GM10266 (cell line): ENCODE data around the gene FAR2.
"Not testable (repeated sequence)": the region's sequence is repeated elsewhere in the genome, so short reads cannot be mapped to it uniquely, and the experiment has no call there.

Source experiments
- DNase-seq: peaks from one replicate; pipeline ENCODE4 v3.0.0; 2012; ENCODE audit errors: extremely low spot score
- TF ChIP-seq, protein P1 (sequence below): IDR thresholded peaks from 2 replicates; pipeline ENCODE4 v1.5.1; 2012; ENCODE audit warnings: mild to moderate bottlenecking, low read depth; ENCODE audit not compliant: control insufficient read depth, insufficient read depth; ENCODE audit errors: missing control alignments

Gene FAR2

DNA sequence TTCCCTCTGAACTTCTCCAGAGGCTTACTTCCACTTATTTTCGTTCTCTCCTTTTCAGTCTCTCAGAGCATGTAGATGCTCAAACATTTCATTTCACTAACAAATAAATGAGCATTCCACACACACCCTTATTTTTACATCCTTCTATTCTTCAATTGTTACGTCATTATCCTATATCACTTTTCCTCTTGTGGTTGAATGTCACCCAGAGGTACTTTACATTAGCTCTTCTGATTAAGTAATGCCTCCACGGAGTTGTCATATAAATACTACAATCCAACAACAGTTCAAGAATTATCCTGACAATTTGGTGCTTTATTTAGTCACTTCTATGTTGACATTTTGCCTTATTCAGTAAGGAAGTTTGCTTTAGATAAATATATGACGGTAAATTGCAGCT is 18.4 kb downstream of the FAR2 start:
- no peak for DNase-seq
- TF ChIP-seq, protein P1, sequence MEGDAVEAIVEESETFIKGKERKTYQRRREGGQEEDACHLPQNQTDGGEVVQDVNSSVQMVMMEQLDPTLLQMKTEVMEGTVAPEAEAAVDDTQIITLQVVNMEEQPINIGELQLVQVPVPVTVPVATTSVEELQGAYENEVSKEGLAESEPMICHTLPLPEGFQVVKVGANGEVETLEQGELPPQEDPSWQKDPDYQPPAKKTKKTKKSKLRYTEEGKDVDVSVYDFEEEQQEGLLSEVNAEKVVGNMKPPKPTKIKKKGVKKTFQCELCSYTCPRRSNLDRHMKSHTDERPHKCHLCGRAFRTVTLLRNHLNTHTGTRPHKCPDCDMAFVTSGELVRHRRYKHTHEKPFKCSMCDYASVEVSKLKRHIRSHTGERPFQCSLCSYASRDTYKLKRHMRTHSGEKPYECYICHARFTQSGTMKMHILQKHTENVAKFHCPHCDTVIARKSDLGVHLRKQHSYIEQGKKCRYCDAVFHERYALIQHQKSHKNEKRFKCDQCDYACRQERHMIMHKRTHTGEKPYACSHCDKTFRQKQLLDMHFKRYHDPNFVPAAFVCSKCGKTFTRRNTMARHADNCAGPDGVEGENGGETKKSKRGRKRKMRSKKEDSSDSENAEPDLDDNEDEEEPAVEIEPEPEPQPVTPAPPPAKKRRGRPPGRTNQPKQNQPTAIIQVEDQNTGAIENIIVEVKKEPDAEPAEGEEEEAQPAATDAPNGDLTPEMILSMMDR, result no peak

DNA sequence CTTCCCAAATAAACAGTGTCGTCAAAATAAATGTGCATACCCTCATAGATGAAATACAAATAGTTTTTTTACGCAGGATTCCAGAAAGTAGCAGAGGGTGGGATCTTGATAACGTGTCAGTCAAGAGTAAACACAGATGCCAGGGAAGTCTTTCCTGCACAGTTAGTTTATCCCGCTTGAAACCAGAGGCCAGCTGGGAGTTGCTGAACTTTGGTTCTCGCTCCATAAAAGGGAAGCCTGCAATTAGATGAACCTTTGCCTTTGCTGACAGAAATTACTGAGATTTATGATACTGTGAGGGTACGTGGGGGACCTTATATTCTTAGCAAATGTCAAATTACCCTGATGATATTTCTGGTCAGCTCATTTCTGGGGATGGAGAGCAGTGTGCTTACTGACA is 18.9 kb downstream of the FAR2 start:
- TF ChIP-seq, protein P1, result no peak
- no peak for DNase-seq

DNA sequence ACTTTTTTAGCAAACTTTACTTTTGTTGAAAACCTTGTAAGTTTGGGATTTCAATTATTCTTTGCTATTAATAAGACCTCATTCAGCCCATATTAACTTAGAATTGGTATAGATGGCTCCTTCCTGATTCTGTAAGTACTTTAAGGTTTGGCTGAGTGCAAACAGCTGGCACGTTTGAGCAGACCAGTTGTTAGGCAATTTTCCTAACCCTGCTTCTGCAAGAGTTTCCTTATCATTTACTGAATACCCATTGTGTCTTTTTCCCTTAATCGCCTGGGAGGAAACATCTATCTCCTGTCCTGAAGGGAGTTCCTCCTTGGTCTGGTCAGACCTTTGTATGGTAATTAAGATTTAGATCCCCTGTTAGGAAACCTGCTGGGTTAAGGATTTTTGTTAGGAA is 20.9 kb downstream of the FAR2 start:
- not testable (repeated sequence) for DNase-seq

DNA sequence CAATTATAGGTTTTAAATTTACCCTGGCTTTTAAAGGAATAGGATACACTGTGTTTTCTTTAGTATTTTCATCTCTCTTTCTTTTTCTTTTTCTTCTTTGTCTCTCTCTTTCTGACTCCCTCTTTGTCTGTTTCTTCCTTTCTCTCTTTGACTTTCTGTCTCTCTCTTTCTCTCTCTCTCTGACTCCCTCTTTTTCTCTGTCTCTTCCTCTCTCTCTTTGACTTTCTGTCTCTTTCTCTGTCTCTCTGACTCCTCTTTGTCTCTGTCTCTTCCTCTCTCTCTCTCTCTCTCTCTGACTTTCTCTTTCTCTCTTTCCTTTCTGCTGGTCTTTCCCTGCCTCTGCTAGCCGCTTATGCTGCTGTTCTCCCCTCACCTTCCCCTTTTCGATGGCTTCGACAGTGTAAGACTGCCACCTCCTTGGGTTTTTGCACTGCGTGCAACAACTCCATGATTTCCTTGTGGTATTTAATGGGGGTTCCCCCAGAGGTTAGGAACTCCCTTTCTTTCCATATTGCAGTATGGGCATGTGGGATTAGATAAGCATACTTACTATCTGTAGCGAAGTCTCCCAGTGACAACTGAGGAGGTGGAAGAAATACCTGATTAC is 21.5 kb downstream of the FAR2 start:
- not testable (repeated sequence) for DNase-seq

DNA sequence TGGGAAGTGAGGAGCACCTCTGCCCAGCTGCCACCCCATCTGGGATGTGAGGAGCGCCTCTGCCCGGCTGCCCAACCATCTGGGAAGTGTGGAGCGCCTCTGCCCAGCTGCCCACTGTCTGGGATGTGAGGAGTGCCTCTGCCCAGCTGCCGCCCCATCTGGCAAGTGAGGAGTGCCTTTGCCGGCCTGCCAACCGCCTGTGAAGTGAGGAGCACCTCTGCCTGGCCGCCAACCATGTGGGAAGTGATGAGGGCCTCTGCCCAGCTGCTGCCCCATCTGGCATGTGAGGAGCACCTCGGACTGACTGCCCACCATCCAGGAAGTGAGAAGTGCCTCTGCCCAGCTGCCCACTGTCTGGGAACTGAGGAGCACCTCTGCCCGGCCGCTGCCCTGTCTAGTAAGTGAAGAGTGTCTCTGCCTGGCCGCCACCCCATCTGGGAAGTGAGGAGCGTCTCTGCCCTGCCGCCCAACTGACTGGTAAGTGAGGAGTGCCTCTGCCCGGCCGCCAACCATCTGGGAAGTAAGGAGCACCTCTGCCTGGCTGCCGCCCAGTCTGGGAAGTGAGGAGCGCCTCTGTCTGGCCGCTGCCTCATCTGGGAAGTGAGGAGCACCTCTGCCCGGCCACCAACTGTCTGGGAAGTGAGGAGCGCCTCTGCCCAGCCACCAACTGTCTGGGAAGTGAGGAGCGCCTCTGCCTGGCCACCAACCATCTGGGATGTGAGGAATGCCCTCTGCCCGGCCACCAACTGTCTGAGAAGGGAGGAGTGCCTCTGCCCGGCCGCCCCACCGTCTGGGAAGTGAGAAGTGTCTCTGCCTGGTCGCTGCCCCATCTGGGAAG is 22.6 kb downstream of the FAR2 start:
- DNase-seq, result no peak
- TF ChIP-seq, protein P1, result no peak

DNA sequence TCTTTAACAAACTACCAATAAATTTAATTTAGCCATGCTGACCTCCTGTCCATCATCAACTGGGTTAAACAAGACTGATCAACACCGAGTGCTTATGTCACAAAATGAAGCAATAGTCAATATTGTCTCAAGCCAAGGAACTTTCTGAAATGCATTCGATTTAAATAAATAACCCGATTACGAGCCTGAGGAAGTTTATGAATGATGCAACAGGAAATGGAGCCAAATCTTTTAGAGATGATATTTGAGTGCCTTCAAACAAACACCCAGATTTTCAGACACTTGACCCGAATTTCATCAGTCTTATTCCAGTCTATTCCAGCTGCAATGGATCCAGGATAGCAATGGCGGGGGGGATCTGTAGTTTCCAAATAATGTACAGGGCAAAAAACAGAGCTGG is 27.9 kb downstream of the FAR2 start:
- no peak for DNase-seq
- TF ChIP-seq, protein P1, result no peak

DNA sequence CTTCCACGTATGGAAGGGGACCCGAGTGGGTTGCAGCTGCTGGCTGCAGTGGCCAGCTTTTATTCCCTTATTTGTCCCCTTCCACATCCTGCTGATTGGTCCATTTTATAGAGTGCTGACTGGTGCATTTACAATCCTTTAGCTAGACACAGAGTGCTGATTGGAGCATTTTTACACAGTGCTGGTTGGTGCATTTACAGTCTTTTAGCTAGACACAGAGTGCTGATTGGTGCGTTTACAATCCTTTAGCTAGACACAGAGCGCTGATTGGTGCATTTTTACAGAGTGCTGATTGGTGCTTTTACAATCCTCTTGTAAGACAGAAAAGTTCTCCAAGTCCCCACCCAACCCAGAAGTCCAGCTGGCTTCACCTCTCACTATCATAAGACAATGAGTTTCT is 33.2 kb downstream of the FAR2 start:
- not testable (repeated sequence) for DNase-seq

DNA sequence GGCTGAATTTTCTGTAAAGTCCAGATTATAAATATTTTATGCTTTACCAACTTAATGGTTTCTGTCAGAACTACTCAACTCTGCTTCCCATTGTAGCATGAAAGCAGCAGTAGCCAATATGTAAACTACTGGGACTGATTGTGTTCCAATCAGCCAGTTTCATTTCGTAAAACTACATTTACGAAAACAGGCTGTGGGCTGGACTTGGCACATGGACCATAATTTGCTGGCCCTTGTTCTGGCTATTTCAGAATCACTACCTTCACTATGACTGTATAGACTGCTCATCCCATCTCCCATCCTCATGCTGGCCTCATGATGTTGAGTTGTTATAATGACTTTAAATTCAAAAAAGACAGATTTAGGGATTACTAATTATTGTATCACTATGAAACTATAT is 38.7 kb downstream of the FAR2 start:
- DNase-seq, result no peak

More for the DNA sequence above, 38.7 kb downstream of the FAR2 start:
- TF ChIP-seq, protein P1, result no peak
